Measurements from ENCODE around the gene RNFT2.

RNFT2 gene

DNA sequence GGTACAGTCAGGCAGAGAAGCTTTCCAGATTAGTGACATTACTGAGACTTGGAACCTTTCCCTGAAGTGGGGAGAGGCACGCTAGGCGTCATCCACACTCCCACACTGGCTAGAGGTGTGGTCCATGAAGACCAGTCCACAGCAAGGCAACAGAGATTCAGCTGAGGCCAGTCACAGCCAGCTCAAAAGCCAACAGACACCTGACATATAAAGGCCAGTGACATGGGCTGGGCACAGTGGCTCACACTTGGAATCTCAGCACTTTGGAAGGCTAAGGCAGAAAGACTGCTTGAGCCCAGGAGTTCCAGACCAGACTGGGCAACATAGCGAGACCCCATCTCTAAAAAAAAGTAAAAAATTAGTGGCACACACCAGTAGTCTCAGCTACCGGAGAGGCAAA lies 132.2 kb downstream of the RNFT2 start:
- DNase-seq (ENCODE audit: extremely low read depth in 1 of 2, low read depth in 1 of 2) = no peak

DNA sequence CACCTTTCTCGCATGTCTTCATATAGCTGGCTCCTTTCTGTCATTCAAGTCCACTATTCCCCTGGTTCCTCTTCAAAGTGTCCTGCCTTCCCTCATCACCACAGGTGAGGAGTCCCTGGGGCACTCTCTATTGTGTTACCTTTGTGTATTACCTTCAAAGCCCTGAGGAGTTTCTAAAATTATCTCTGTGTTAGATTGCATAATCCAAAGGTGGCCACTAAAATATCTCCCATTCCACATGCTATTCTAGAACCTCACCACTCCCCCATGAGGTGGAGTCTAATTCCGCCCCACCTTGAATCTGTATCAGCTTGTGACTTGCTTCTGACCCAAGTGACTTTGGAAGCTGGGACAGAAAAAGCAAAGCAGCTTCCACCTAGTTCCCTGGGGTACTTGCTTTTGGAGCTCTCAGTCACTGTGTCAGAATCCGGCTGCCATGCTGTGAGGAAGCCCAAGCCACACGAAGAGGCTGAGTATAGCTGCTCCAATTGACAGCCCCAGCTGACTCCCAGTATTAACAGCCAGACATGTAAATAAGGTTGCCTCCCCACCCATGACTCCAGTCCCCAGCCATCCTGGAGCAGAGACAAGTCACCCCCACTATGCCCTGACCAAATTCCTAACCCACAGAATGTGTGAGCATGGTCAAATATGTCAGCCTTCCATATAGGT lies 136.3 kb downstream of the RNFT2 start:
- no peak for DNase-seq (ENCODE audit: extremely low read depth in 1 of 2, low read depth in 1 of 2)

DNA sequence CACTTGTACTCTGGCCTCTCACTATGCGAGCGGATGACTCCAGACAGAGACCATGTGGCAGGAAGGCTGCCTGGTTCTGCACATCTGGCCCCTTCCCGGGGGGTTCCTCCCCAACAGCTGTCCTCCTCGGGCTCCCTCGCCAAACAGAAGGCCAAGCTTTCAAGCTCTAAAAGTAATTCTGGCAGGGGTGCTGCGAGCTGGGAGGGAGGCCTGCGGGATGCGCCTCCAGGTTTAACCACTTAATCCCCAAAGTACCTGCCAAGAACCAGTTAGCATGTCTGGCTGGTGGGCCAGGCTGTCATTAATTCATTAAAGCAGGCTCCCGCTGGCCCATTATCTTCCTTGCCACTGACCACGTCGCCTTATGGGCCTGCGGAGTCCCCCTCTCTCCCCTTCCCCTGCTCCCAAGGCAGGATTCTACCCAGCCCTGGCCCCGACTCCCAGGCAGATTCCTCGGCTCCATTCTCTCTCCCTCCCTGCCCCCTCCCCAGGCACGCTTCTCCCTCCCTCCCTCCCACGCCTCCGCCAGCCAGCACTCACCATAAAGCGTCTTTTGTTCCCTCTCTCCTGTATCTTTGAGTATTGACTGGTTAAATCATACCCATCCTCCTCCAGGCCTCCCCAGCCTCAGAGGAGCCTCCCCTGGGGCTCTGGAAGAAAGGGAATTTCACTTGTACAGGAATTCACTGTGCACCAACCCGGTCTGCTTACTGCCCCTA lies 138.2 kb downstream of the RNFT2 start:
- DNase-seq (ENCODE audit: extremely low read depth in 1 of 2, low read depth in 1 of 2) = no peak

DNA sequence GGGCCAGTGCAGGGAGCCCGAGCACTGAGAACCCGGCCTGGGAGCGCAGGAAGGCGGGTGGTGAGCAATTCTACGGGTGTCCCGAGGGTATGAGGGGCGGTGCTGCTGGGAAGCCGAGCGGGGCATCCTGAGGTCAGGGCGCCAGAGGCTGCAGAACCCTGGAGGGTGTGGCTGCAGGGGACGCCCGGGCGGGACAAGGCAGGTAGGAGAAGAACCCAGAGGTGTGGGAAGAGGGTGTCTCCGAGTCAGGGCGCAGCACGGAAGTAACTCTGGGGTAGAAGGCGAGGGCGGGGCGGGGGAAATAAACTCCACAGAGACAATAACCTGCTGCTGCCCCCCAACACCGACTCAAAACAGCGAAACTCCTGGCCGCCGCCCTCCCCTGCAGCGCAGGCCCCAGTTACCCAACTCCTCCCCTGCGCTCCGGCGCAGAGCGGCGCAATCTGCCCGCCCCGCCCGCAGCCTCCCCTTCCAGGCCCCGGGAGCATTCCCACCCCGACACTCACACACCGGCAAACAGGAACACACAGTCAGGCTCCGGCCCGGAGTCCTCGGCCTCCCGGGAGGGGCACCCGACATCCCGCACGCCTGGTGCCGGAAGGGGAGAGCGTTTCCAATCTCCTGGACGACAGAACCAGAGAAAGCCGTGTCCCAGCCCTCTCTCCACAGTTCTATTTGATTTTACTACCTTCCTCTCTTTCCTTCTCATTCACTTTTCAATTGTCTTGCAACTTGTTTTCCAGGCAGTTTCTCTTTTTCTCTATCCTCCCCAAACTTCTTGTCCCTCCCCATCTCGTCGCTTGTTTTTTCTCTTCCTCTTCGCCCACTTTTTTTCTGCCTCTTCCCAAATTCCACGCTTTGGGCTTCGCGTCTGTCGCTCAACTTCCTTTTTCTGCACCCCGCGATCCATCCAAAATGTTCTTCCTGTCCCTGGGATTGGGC lies 140.7 kb downstream of the RNFT2 start:
- no peak for DNase-seq (ENCODE audit: extremely low read depth in 1 of 2, low read depth in 1 of 2)

DNA sequence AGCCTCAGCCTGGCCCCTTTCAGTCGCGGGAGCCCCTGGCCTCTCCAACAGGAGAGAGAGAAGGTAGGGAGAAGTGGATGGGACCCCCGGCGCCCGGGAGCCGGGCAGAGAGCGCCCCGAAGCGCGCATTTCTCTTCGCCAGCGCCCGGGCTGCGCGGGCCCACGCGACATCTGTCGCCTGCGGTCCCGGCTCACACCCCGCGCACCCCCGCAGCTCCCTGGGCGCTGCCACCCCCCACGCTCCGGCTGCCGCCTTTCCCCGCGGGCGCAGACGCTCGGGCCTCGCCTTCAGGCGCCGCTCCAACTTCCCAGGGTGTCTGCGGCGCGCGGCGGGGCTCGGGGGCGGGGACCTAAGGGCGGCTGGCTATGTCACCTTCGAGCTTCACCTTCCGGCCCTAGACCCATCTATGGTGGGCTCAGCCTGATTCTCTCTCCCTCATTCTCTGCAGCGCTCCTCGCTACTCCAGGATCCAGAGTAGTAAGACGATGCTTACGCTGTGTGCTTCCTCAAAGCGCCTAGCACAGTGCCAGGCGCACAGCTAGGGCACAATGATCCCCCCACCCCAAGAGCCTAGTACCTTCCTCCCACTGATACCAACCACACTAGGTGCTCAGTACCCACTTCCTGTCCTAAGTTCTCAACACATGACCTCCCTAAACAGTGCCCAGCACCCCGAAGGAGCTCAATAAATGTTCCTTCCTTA lies 141.5 kb downstream of the RNFT2 start:
- no peak for DNase-seq (ENCODE audit: extremely low read depth in 1 of 2, low read depth in 1 of 2)

DNA sequence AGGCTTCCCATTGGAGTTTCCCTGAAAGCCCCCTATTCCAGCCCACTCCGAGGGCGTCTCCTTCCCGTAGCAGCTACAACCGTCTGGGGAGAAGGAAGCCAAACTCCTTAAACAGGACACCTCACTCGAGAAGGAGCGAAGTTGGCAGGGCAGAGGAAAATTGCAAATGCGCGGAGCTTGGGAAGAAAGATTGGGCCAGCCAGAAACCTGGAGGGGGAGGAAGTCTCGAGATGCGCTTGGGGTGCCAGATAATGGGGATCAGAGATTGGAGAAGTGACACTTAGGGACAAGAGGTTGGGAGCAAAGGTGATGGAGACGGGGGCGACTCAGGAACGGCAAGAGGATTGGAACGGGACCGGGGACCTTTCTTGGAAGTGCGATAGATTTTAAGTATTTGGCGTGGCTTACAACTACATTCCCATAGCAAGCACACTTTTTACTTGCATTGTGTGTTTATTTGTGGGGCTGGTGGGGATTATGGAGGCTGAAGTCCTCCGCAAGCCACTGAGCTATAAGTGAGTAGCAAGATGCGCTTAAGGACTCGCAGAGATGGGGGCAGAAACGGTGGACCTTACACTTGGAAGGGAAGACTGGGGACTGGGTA lies 142.2 kb downstream of the RNFT2 start:
- DNase-seq (ENCODE audit: extremely low read depth in 1 of 2, low read depth in 1 of 2) = no peak

DNA sequence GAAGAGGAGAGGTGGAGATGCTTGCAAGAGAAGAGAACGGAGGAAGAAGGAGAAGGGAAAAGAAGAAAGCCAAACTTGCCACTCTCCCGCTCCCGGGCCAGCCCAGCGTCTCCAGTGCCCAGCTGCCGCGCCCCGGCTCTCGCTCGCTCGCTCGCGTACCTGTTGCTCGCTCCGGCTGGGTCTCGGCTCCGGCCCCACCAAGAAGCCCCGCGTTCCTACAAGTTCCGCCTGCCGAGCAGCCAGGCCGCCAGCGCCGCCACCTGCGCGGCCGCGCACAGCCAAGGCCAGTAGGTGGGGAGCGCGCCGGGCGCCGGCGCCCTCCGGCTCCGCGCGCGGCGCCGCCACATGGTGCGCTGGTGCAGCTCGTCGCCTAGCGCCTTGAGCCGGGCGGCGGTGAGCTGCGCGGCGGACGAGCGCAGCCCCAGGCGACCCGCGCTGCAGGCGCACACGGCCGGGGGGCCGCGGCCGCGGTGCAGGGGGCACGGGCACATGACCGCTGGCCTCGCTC lies 142.8 kb downstream of the RNFT2 start:
- no peak for DNase-seq (ENCODE audit: extremely low read depth in 1 of 2, low read depth in 1 of 2)

DNA sequence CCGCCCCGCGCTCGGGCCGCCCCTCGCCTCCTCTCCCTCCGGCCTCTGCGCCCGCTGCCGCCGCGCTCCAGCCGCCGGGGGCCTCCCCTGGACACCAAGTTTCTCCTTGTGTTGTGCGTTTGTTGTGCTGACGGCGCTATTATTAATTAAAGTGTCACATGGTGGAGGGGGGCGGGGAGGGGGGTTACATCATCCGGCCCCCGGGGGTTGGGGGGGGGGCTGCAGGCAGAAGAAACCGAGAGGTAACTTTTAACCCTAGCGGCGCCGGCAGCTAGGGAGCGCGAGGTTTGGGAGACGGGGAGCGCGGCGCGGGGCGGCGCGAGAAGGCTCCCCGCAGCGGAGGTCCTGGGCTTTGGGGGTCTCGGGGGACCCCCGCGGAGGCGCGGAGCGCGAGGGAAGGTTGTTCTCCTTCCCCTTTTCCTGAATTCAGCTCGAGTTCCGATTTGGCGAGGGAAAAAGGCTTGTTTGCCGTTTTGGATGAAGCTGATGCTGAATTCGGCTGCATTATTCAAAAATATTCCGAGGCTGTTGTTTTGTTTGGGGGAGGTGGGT lies 143.3 kb downstream of the RNFT2 start, which contains the start of gene HRK:
Gene HRK, minus strand, starts transcription at position 117 of the 552 bp plus-strand sequence. CDS start 134 bp downstream, outside the sequence.
- DNase-seq (ENCODE audit: extremely low read depth in 1 of 2, low read depth in 1 of 2) = no peak

DNA sequence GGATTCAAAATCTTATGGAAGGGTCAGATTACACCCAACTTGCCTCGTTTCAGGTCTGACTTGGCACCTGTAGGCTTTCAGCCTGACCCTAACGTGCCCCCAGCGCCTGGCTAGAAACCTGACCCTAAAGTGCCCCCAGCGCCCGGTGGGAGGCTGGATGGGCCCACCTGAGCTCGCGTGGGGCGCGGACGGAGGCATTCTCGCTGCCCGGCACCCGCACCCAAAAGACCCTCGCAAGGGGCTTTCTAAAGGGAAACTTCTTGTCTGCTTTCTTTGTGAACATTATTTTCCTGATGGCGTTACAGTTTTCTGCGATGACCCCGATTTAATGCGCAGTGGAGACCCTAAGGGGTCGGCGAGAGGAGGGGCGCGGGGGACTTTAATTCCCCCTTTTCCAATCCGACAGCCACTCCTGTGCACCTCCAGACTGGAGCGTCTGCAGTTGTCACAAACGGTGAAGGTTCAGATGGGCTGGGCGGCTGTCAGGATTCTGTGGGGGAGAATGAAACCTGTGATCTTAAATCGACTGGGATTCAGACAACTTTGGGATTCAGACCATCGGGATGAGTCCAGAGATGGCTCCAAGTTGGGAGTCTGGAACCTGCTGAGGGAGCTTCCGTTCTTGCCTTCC lies 143.9 kb downstream of the RNFT2 start:
- DNase-seq (ENCODE audit: extremely low read depth in 1 of 2, low read depth in 1 of 2) = no peak

DNA sequence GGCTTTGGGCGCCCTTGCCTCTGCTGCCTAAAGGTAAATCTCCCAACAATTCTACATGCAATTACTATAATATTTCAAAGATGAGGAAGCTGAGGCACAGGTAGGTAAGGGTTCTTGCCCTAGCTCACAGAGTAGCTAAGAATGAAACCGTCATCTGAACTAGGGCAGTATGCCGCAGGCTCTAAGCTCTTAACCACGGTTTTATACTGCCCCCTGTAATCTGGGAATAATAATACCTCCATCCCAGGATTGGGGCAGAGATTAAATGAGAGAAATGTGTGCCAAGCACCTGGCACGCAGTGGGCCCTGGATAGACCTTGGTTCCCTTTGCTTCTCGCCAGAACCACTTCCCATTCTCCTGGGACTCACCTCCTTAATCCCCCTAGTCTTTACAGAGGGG lies 144.6 kb downstream of the RNFT2 start:
- no peak for DNase-seq (ENCODE audit: extremely low read depth in 1 of 2, low read depth in 1 of 2)

DNA sequence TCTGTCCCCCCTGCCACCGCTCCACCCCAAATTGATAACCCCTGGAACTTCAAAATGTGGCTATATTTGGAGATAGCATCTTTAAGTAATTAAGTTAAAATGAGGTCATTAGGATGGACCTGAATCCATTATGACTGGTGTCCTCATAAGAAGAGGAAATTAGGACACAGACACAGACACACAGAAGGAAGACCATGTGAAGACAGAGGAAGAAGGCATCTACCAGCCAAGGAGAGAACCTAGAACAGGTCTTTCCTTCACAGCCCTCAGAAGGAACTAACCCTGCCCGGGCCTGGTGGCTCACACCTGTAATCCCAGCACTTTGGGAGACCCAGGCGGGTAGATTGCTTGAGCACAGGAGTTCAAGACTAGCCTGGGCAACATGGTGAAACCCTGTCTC lies 146.8 kb downstream of the RNFT2 start:
- no peak for DNase-seq (ENCODE audit: extremely low read depth in 1 of 2, low read depth in 1 of 2)

DNA sequence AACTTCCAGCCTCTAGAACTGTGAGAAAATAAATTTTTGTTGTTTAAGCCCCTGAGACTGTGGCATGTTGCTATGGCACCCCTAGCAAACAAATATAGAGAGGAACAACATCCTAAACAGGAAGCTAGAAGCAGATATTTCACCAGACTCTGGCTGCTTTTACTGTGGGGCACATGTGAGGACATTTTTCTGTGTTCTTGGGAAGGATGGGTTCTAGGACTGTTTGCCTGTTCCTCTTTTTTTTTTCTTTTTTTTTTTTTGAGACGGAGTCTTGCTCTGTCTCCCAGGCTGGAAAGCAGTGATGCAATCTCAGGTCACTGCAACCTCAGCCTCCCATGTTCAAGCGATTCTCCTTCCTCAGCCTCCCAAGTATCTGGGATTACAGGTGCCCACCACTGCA lies 147.4 kb downstream of the RNFT2 start:
- DNase-seq (ENCODE audit: extremely low read depth in 1 of 2, low read depth in 1 of 2) = no peak

DNA sequence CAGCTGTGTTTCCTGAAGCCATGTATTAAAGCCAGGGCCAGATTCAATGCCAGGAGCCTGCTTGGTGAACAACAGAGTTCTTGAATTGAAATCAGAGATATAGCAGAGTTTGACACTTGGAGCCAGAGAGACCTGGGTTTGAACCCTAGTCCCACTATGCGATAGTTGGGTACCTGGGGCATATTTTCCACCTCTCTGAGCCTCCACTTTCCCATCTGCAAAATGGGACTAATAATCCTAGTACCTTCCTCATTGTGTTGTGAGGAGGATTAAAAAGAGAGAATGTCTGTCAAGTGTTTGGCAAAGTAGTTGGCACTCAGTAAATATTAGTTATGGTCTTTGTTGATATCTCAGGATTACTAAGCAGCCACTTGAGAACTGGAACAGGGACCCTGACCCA lies 149.1 kb downstream of the RNFT2 start:
- no peak for DNase-seq (ENCODE audit: extremely low read depth in 1 of 2, low read depth in 1 of 2)

DNA sequence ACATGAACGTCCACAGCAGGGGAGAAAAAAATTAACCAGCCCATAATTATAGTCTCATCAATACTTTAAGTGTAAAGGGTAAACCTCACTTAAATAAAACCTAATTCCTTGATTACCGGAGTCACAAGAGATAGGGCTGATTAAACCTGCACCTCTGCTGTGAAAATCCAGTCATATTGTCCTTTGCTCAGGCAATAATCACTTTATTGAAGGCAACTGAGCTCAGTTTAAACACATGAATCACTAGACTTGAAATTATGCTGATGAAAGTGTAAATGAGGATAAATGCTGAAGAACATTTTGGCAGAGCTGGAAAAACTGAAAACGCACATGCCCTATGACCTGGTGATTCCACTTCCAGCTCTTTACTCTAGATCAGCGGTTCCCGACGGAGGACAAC lies 149.8 kb downstream of the RNFT2 start:
- DNase-seq (ENCODE audit: extremely low read depth in 1 of 2, low read depth in 1 of 2) = no peak

DNA sequence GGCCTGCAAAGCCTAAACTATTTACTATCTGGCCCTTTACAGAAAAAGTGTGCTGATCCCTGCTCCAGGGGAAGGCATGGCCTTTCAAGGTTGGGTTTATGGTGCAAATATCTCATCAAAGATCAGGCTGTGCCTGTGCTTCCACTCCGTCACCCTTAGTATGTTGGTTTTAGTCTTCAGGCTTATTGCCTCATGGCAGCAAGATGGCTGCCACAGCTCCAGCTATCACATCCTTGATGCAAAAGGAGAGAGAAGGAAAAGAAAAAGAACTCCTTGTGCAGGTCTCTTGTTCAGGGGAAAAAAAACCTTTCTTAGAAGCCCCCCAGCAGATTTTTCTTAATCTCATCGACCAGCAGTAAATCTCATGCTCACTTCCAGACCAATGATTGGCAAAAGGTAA lies 152.2 kb downstream of the RNFT2 start:
- no peak for DNase-seq (ENCODE audit: extremely low read depth in 1 of 2, low read depth in 1 of 2)

DNA sequence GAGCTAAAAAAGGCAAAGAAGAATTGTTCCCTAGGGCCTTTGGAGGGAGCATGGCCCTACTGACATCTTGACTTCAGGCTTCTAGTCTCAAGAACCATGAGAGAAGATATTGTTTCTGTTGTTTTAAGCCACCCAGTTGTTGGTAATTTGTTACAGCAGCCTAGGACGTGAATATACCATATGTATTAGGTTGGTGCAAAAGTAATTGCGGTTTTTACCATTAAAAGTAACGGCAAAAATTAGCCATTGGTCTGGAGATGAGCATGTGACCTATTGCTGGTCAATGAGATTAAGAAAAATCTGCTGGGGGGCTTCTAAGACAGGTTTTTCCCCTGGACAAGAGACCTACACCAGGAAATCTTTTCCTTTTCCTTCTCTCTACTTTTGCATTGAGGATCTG lies 152.9 kb downstream of the RNFT2 start:
- no peak for DNase-seq (ENCODE audit: extremely low read depth in 1 of 2, low read depth in 1 of 2)

DNA sequence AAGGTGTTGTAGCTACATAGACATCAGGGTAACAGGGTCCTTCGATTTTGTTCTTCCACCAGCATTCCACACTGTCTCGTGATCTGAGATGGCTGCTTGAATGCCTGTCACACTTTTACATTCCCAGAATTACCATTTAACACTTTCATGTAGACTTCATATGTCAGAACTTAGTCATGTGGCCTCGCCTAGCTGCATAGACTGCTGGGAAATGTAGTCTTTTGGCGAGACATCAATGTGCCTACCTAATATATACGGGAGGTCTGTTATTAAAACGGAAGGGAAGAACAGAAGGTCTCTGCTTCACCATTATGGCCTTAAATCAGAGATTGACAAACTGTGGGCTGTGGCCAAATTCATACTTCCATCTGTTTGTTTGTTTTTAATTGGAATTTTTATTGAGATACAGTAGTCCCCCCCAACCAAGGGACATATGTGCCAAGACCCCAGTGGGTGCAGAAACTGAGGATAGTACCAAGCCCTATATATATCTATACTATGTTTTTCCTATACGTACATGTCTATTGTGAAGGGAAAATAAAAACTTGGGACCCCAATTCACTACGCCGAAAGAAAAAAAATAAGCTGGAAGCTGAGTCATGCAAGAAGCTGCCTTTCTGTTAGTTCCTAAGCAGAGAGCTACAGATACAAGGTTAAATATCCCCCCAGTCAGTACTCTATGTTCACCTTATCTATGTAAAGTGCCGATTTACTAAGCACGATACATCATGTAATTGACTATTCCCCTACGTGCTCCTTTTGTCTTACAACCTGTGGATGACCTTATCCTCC lies 154.4 kb downstream of the RNFT2 start:
- no peak for DNase-seq (ENCODE audit: extremely low read depth in 1 of 2, low read depth in 1 of 2)

DNA sequence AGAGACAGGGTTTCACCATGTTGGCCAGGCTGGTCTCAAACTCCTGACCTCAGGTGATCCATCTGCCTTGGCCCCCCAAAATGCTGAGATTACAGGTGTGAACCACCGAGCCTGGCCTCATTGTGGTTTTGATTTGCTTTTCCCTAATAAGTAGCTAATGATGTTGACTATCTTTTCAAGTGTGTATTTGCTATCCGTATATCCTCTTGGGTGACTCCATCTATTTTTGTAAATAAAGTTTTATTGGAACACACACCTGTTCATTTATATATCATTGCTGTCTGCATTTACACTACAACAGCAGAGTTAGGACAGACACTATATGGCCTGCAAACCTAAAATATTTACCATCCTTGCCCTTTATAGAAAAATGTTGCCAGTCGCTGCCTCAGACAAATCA lies 156.8 kb downstream of the RNFT2 start:
- no peak for DNase-seq (ENCODE audit: extremely low read depth in 1 of 2, low read depth in 1 of 2)

DNA sequence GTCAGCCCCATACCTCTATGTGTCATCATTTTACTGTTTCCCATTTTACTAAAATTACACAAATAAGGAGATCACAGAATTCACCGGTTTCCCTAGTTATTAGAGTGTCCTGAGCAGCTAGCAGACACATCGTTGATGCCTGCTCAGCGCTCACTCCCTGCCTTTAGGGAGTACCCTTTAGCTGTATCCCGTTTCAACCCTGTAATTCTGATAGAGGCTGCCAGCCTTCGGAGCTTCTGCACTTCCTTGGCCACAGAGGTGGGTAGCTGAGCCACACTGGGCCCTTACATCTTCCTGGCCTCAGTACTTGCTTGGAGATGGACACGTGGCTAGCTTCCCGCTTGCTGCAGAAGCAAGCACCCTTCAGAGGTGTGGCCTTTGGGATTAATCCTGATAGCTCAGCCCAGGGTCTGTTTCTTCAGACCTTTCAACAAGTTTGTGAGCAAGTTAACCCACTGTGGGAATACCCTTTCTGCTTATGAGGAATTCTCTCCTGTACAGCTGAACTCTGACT lies 158.4 kb downstream of the RNFT2 start:
- DNase-seq (ENCODE audit: extremely low read depth in 1 of 2, low read depth in 1 of 2) = no peak

All from activated CD8-positive, alpha-beta memory T cell treated with anti-CD3 and anti-CD28 coated beads for 1 hour (primary cell).